ENCODE measurements around the gene HS3ST3A1. TPM values are rescaled to one million over a fixed set of nuclear protein-coding genes. Genes with fewer than 3 reads are reported as not detected.

Gene HS3ST3A1
- polyA plus RNA-seq, 3 donors = 0.20 TPM; not detected in 2

DNA sequence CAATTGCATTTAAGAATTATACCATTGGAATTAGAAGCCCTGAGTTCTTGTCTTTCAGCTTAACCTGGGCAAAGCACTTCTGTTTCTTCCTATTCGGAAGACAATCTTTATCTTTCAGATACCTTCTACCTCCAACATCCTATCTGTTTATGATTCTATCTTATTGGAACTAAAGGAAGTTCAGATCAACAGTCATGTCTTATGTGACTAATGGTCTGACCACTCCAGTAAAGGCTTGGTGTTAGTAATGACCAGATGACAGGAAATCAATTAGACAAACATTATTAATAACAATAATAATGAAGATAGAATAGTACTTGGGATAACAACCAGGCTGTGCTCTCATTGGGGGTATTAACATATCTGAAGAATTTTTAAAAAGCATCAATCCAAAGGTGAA, 11.3 kb downstream of the HS3ST3A1 start:
- no CpG with 5 or more reads among the region's 1 CpG for WGBS (ENCODE audit: insufficient coverage)
- peaks cover 19% of the 10 kb centered on the region for H3K4me1 Mint-ChIP-seq
- Histone ChIP-seq H3K9me3 (replicated peaks in 1 of 2; ENCODE audit: control insufficient read depth in 1 of 2, insufficient read depth in 1 of 2, low read length in 2 of 2) (no peaks in the 10 kb centered on the region), H3K36me3 (replicated peaks in 1 of 2; ENCODE audit: control insufficient read depth in 1 of 2, insufficient read depth in 2 of 2, low read length in 2 of 2) (no peaks in the 10 kb centered on the region), H3K79me2 (ENCODE audit: insufficient read depth, low read length) (no peaks in the 10 kb centered on the region), H3K4me2 (replicated peaks; ENCODE audit: extremely low read depth, low read length, poor library complexity, severe bottlenecking) (no peak overlapping the region), H2AFZ (ENCODE audit: insufficient read depth, low read depth, low read length, poor library complexity, severe bottlenecking) (no peak overlapping the region), H4K20me1 (ENCODE audit: insufficient read depth, low read length) (no peaks in the 10 kb centered on the region), H3K9ac (ENCODE audit: insufficient read depth, low read length, poor library complexity, severe bottlenecking) (no peak overlapping the region), H3K27me3 (ENCODE audit: control insufficient read depth in 2 of 2, insufficient read depth in 2 of 2, low read length in 2 of 2) (peaks cover 0 to under 1% of the 10 kb centered on the region in 2 donors), H3K27ac (ENCODE audit: low read depth in 1 of 2, low read length in 2 of 2) (no peak overlapping the region), H3K4me1 (ENCODE audit: control insufficient read depth in 1 of 2, insufficient read depth in 2 of 2, low read length in 2 of 2) (no peaks in the 10 kb centered on the region), H3K4me3 (replicated peaks in 1 of 3; ENCODE audit: low read depth in 2 of 3, low read length in 3 of 3) (no peak overlapping the region)
- H3K27ac Mint-ChIP-seq = no peak overlapping the region
- no peaks in the 10 kb centered on the region for H3K36me3 Mint-ChIP-seq
- intact Hi-C loops (cut with micrococcal nuclease) = no loop called here
- TF ChIP-seq, protein P1, sequence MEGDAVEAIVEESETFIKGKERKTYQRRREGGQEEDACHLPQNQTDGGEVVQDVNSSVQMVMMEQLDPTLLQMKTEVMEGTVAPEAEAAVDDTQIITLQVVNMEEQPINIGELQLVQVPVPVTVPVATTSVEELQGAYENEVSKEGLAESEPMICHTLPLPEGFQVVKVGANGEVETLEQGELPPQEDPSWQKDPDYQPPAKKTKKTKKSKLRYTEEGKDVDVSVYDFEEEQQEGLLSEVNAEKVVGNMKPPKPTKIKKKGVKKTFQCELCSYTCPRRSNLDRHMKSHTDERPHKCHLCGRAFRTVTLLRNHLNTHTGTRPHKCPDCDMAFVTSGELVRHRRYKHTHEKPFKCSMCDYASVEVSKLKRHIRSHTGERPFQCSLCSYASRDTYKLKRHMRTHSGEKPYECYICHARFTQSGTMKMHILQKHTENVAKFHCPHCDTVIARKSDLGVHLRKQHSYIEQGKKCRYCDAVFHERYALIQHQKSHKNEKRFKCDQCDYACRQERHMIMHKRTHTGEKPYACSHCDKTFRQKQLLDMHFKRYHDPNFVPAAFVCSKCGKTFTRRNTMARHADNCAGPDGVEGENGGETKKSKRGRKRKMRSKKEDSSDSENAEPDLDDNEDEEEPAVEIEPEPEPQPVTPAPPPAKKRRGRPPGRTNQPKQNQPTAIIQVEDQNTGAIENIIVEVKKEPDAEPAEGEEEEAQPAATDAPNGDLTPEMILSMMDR (IDR thresholded peaks at IDR 0.05) = no peak
- no peak overlapping the region for H3K4me3 Mint-ChIP-seq
- H3K27me3 Mint-ChIP-seq (ENCODE audit: low read depth in 3 of 3) = peaks cover 1 to 10% (median 5%) of the 10 kb centered on the region in 3 donors
- no peak for DNase-seq
- peaks cover 0 to 6% (median 0%) of the 10 kb centered on the region in 7 donors for H3K9me3 Mint-ChIP-seq

DNA sequence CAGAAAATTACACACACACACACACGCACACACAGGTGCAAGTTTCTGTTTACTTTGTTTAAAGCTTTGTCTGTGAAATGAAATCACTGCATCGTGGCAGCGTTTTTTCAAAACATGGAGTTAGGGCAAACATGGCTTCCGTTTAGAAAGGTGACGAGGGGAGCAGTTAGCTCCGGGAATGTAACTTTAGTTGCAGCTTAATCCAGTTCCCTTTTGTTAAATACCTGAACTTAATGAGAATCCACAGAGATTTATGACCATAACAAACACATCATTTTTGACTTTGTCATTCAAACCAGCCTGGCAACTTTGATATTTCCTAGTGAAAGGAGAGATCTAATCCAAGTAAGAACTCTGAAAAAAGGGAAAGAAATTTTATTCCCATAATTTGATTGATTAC, 12.1 kb downstream of the HS3ST3A1 start:
- Histone ChIP-seq H3K9ac (ENCODE audit: insufficient read depth, low read length, poor library complexity, severe bottlenecking) (no peak overlapping the region), H2AFZ (ENCODE audit: insufficient read depth, low read depth, low read length, poor library complexity, severe bottlenecking) (no peak overlapping the region), H3K4me1 (ENCODE audit: control insufficient read depth in 1 of 2, insufficient read depth in 2 of 2, low read length in 2 of 2) (no peaks in the 10 kb centered on the region), H3K79me2 (ENCODE audit: insufficient read depth, low read length) (no peaks in the 10 kb centered on the region), H3K9me3 (replicated peaks in 1 of 2; ENCODE audit: control insufficient read depth in 1 of 2, insufficient read depth in 1 of 2, low read length in 2 of 2) (no peaks in the 10 kb centered on the region), H3K27me3 (ENCODE audit: control insufficient read depth in 2 of 2, insufficient read depth in 2 of 2, low read length in 2 of 2) (no peaks in the 10 kb centered on the region), H3K4me3 (replicated peaks in 1 of 3; ENCODE audit: low read depth in 2 of 3, low read length in 3 of 3) (no peak overlapping the region), H3K27ac (ENCODE audit: low read depth in 1 of 2, low read length in 2 of 2) (no peak overlapping the region), H3K4me2 (replicated peaks; ENCODE audit: extremely low read depth, low read length, poor library complexity, severe bottlenecking) (no peak overlapping the region), H3K36me3 (replicated peaks in 1 of 2; ENCODE audit: control insufficient read depth in 1 of 2, insufficient read depth in 2 of 2, low read length in 2 of 2) (no peaks in the 10 kb centered on the region), H4K20me1 (ENCODE audit: insufficient read depth, low read length) (no peaks in the 10 kb centered on the region)
- Mint-ChIP-seq H3K9me3 (peaks cover 0 to 6% (median 0%) of the 10 kb centered on the region in 7 donors), H3K4me1 (peaks cover 15% of the 10 kb centered on the region), H3K27me3 (ENCODE audit: low read depth in 3 of 3) (peaks cover 1 to 10% (median 1%) of the 10 kb centered on the region in 3 donors), H3K4me3 (no peak overlapping the region), H3K36me3 (no peaks in the 10 kb centered on the region), H3K27ac (no peak overlapping the region)
- DNase-seq = no peak
- WGBS (ENCODE audit: insufficient coverage) = 39% methylated on average over 5 of the region's 6 CpGs
- intact Hi-C loops (cut with micrococcal nuclease) = no loop called here
- TF ChIP-seq, protein P1 (IDR thresholded peaks at IDR 0.05) = no peak

Data from CD14-positive monocyte (primary cell).